ENCODE measurements around the gene UBN1.

UBN1 gene, protein sequence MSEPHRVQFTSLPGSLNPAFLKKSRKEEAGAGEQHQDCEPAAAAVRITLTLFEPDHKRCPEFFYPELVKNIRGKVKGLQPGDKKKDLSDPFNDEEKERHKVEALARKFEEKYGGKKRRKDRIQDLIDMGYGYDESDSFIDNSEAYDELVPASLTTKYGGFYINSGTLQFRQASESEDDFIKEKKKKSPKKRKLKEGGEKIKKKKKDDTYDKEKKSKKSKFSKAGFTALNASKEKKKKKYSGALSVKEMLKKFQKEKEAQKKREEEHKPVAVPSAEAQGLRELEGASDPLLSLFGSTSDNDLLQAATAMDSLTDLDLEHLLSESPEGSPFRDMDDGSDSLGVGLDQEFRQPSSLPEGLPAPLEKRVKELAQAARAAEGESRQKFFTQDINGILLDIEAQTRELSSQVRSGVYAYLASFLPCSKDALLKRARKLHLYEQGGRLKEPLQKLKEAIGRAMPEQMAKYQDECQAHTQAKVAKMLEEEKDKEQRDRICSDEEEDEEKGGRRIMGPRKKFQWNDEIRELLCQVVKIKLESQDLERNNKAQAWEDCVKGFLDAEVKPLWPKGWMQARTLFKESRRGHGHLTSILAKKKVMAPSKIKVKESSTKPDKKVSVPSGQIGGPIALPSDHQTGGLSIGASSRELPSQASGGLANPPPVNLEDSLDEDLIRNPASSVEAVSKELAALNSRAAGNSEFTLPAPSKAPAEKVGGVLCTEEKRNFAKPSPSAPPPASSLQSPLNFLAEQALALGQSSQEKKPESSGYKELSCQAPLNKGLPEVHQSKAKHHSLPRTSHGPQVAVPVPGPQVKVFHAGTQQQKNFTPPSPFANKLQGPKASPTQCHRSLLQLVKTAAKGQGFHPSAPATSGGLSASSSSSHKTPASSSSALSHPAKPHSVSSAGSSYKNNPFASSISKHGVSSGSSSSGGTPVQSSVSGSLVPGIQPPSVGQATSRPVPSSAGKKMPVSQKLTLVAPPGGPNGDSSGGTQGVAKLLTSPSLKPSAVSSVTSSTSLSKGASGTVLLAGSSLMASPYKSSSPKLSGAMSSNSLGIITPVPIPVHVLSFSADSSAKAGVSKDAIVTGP (N-terminal part only)

DNA sequence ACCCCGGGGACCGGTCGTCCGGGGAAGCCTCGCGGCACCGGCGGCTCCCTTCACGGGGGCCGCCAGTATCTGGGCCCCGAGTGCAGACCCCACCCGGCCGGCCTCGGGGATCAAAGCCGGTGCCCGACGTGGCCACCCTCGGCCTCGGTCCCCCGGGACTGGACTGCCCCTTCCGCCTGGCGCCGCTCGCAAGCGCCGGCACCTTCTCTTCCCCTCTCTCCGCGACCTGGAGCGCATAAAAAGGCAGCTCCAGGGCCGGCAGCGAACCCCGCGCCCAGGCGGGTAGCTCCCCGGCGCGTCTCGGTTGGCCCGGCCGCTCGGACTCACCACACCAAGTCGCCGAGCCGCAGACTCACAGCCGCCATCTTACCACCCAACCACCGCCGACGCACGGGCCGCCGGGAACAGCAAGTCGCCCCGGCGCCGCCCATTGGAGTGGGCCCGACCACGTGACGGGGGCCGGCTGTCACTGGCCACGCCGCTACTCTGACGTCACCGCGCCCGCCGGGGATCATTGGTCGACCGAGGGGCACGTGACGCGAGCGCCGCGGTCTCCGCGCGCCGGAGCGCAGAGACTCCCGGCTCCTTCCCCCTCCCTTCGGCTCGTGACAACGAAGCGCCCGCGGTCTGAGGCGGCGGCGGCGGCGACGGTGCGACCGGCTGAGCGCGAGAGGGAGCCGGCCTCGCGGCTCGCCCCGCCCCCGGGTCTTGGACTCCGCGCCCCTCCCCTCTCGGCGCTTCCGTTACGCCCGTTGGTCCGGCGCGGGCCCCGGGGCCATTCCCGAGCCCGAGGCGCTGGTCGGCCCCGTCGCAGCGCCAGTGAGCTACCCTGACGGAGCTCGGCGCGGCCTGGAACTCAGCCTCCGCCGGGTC is at the start of gene UBN1, which contains the start of gene GLYR1:
UBN1 (plus strand) TSS at position 581 of the 873 bp plus-strand sequence. CDS start 5,437 bp downstream, outside the sequence.
GLYR1 (minus strand) TSS at position 388 of the 873 bp plus-strand sequence; CDS start at position 365, 23 bp downstream.
- FAIRE-seq (no peak), DNase-seq (ENCODE audit: low spot score) (peak; percentile 88)

DNA sequence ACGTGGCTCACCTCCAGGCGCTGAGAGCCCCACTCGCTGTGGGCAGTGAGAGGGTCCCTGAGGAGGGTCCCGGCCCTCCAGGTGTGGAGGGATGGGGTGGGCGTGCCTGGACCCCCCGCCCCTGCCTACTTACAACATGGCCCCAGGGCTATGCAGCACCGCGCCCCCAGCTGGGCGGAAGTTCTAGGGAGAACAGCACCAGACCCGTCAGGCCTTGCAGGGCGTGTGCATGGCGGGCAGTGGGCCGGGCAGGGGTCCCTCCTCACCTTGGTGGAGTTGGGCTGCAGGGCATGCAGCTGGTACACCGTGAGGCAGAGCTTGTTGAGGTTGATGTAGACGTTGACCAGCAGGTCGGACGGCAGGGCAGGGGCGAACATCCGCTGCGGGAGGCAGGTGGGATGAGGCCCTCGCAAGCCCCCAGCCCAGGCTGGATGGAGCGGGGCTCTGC is 49.5 kb upstream of the UBN1 start:
- DNase-seq (ENCODE audit: low spot score) (no peak), FAIRE-seq (no peak)

DNA sequence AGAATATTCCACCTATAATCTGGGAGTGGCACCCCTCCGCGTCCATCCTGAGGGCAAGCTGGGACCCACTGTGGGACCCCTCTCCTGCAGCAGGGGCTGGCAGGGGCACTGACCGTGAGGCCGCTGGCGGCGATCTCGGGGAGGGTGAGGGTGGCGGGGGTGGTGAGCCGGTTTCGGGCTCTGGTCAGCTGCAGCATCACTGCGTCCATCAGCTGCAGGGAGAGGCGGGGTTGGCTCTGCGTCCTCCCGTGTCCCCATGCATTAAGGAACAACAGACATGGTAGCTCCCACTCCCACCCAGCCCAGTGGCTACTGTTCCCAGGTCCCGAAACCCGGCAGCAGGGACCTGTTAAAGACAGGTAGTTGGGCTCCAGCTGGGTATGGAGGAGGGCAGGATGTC is 48.8 kb upstream of the UBN1 start:
- FAIRE-seq (no peak), DNase-seq (ENCODE audit: low spot score) (no peak)

DNA sequence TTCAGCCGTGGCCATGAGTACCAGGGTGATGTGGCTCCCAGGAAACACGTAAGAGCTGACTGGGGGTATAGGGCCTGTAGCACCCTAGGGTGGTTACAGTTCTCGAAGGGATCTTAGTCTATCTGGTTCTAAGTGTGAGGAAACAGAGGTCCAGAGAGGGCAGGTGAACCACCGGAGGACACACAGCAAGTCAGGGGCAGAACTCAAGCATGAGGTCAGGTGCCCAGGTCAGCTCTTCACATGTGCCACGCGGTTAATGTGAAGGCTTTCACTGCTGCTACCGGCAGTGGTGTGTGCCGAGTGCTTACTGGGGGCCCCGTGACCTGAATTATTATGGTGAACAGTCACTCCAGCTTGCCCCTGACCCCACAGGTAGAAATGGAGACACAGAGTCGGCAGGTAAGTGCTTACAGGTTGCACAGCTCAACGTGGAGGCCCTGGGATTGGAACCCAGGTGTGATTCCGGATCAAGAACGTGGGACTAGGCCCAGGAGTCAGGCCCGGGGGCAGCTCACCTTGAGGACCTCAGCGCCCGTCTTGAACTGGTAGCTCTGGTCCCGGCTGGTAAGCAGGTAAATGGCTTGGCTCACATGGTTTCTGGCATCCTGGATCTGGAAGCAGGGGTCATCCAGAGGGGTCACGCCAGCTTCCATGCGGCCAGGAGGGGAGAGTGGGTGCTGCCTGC is 48.0 kb upstream of the UBN1 start:
- FAIRE-seq (no peak), DNase-seq (ENCODE audit: low spot score) (no peak)

DNA sequence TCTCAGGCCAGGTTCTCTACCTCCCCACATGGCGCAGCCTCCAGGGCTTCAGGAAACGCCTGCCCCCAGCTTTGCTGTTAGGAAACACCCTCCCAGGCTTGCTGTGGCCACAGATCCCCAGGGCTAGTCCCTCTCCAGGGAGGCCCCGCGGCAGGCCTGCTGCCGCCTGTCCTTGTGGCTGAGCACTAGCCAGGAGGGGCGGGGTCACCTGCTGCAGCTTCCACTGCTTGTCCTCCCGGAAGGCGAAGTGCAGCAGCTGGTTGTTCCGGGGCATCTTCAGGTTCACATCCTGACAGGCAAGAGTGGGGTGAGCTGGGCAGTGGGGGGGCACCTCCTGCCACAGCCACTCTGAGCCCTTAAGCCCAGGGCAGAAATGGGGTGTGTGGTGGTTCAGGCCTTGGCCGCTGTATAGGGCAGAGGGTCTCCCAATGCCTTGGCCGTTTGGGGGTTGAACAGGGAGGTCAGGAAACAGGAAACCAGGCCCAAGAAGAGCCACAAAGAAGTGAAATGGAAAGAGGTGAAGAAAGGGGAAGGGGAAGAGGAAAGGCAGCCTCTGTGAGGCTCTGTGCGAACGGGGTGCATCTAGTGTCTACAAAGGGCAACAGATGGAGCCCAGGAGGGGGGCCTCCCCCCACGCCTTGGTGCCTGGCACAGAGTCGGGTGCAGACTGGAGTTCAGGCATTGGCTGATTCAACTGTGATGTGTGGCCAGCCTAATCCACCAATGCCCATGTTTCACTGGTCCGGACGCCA is 46.8 kb upstream of the UBN1 start:
- FAIRE-seq (no peak), DNase-seq (ENCODE audit: low spot score) (no peak)

DNA sequence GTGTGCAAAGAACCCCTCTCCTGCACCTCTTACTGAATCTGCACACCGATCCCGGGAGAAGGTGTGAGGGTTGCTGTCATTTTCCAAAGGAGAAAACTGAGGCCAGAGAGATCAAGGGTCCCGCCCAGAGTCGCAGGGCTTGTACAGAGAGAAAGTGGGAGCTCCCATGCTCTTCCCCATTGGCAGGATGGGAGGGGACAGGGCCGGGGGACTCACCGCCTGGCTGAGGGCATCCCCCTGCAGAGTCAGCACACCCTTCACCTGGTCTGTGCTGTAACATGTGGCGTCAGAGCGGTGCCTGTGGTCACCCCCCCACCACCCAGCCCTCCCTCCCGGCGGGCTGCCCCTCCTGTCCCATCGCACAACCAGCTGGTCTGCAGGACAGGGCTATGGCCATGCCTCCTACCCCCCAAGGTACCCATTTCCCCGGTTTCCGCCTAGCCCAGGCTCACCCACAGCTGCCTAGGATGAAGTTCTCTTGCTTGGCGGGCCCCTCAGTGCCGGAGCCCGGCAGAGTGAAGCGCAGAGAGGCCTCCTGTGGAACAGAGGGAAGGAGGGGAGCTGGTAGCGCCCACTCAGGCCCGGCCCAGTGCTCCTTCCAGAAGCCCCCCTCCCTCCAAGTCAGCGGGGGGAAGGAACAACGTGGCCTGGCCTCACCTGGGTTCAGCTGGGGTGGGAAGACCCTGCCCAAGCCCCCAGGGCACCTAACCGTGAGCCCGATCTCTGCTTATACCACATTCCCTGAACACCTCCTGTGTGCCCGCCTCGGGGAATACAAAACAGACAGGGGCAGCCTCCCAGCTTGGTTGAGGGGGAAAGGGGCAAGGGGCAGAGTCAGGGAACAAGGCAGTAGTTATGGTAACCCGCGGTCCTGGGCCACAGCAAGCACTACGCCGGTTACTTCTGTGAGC is 46.0 kb upstream of the UBN1 start:
- no peak for FAIRE-seq
- DNase-seq (ENCODE audit: low spot score): no peak

DNA sequence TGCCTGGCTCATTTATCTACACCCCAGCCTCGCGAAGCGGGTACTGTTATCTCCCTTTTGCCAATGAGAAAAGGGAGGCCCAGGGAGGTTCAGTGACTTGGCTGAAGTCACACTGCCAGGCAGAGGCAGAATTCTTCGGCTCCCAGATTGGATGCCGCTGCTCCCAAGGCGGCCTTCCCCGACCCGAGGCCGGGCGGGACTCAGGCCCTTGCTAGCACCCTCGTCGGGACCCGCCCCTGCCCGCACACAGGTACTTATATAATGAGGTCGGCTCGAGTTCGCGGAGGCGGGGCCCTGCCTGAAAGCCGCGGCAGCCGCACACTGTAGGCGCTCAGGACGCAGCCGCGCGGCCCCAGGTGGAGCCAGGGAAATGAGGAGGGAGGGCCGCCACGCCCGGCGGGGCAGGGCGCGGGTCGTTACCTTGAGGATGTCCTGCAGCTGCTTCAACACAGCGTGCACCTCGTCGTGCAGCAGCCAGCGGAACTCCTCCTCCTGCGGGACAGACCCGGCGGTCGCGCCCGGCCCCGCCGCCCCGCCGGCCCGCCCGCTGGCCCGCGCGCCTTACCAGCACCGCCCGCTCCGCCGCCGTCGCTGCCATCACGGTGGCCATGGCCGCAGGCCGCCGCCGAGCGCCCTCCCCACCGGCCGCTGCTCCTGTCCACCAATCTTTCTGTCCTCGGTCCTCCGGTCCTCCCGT is 45.2 kb upstream of the UBN1 start, which contains the start of gene ROGDI:
ROGDI (minus strand) TSS at position 672 of the 697 bp plus-strand sequence; CDS start at position 610, 62 bp downstream.
- FAIRE-seq (no peak), DNase-seq (ENCODE audit: low spot score) (peak; percentile 58)

DNA sequence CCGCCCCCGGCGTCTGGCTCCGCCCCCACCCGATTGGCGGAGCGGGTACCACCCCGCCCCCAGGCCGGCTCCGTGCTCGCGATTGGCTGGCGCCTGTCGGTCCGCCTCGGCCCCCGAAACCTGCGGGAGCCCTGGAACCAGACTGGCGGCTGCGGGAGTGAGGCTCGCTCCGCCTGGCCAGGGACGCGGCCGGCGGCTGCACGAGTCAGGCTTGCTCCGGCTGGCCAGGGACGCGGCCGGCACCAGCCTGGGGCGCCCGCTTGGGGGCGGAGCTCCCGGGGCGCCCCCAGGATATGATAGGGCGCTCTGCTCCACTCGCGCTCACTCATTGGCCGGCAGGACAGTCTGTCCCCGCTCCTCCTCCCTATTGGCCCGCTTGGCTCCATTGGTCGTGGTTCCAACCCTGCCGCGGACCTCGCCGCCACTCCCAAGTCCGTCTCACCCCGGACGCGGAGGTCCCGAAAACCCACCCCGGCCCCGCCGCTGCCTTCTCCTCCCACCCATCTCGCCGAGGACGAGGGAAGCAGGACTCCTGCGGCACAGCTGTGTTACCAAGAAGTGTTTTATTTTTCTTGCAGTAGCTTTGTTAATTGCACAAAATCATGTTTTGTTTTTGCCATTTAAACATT is 44.5 kb upstream of the UBN1 start:
- peak; percentile 8 for FAIRE-seq
- peak; percentile 77 for DNase-seq (ENCODE audit: low spot score)

DNA sequence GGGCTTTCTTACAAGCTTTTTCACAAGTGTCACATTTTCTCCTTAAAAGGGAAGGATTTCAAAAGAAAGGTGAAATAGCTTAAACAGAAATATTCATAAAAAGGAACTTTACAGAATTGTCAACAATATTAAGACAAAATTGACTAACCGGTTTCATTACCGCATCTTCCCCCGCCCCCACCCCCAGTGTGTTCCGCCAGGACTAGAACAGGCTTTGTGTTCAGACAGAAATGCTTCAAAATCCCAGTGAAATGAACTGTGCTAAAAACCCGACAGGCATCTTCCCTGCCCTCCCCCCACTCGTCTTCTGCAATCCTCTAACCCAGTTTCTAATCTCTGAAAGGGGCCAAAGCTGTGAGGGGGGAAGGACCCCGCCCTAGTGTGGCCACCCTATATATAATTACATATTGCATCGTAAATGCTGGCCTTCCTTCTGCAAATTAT is 43.9 kb upstream of the UBN1 start:
- DNase-seq (ENCODE audit: low spot score): no peak
- FAIRE-seq: no peak

DNA sequence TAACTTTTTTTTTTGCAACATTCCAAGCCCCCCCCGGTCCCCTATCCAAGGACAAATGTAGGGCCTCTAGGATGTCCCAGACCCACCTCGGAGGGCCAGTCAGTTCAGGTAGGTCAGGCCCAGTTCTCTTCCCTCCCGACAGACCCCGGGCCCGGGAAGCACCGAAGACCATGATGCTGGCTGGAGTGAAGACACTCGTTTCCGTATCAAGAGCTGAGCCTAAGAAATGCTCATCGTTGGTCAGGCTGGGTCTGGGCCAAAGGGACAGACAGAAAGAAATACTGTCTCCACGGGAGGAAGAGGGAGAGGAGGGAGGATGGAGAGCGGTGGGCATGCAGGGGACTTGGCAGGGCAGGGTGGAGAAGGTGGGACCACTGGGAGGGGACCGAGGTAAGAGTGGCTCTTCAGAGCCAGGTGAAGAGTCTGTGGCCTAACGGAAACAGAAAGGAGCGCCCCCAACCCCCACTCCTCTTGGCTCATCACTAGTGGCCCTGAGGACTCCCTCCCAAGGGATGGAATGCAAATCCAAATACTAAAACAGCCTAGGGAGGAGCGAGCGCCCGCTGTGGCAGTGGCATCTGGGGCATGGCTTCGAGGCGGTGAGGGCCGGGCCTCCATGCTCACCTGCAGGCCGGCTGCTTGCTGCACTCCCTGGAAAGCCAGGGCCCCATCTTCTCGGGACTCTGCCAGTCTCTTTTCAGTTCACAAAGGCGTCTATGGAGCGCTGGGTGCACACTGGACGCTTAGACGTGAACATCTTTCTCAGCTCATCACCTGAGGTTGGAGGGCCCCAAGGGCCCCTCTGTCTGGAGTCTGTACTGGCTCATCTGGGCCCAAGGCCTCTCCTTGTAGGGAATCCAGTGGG is 43.2 kb upstream of the UBN1 start:
- DNase-seq (ENCODE audit: low spot score): no peak
- no peak for FAIRE-seq

DNA sequence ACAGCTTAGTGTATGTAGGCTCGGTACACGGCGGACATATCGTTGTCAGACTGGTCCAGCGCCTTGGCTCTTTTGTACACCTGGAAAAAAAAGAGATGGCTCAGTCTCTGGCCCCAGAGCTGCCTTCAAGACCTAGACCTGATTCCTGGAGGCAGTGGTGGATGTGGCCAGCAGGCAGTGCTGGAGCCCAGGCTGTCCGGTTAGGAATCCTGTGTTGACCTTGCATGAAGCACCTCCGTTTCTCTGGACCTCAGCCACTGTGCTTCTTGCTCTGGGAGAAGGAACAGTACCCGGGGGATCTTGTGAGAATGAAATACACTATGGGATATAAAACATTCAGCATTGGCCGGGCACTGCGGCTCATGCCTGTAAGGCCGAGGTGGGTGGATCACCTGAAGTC is 42.0 kb upstream of the UBN1 start:
- FAIRE-seq (no peak), DNase-seq (ENCODE audit: low spot score) (no peak)

DNA sequence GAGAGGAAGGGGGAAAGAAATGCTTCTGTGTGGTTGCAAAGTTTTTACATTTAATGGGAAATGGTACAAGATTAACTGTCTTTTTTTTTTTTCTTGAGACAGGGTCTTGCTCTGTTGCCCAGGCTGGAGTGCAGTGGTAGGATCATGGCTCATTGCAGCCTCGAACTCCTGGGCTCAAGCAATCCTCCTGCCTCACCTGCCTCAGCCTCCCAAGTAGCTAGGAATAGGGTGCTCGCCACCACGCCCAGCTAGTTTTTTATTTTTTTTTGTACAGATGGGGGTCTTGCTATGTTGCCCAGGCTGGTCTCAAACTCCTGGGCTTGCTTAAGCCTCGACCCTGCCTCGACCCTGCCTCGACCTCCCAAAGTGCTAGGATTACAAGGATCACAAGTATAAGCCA is 41.0 kb upstream of the UBN1 start:
- DNase-seq (ENCODE audit: low spot score) (no peak), FAIRE-seq (no peak)

DNA sequence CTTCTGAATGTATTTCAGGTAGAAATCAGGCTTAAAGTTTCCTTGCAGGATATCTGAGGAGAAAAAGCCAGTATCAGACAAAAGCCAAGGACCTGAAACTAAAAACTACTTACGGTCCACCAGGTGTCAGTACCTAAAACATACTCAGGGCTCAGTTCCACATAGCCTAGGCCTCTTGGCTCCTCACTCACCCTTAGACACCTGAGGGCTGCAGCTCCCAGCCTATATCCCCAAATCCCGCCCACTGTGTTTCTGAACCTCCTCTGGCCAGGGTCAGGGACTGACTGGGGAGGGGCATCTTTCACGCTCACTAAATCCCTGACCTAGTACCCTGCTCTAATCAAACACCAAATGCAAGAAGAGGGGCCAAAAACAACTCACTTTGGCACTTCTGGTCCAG is 36.0 kb upstream of the UBN1 start:
- FAIRE-seq: no peak

DNA sequence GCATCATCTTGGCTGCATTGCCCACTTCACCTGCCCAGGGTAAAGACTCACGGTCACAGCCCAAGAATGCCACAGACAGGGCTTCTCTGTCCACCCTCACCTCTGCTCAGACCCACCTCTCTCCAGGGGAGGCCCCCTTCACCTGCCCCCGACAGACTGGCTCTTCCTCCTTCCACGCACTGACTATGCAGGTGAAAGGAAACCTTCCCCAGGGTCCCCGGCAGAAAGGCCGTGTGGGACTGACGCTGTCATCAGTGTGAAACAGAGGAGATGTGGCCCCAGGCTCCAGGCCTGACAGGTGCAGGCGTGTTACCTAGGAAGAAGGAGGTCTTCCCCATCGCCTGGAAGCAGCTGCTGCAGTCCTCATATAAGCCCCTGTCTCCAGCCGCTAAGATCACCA is 35.5 kb upstream of the UBN1 start:
- DNase-seq (ENCODE audit: low spot score): no peak
- no peak for FAIRE-seq

More for the DNA sequence above, 36.0 kb upstream of the UBN1 start:
- DNase-seq (ENCODE audit: low spot score): no peak

DNA sequence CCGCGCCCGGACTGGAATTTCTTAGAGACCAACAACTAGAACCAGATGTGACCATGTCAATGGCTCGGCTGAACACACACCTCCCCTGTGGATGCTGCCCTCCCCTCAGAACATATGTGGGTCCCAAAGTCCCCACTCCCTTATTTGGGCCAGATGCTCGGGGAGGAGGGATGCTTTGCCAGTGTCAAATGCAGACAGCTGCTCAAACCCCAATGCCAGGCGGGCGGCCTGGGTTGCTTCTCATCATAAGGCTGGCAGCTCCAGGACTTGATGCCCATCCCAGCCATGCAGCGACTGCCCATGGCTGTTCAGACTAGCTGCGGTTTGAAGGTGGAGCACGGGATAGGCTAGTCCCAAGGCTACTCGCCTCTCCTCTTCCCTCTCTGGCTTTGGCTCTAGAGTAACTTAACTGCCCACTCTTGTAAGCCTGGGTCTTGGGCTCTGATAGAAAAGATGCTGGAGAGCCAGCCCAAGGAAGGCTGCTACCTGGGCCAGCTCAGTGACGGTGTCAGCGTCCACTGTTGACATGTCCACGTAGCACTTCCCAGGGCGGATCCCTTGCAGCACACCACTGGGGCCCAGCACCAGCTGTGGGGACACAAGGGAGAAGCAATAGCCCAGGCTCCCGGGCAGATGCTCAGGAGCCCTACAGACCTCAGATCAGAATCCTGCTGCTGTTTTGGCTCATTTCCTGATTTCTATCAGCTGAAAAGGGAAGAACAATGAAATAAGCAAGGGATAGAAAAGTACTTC is 33.9 kb upstream of the UBN1 start:
- FAIRE-seq (no peak), DNase-seq (ENCODE audit: low spot score) (no peak)
